Measurements from ENCODE around the gene ABHD16A.

DNA sequence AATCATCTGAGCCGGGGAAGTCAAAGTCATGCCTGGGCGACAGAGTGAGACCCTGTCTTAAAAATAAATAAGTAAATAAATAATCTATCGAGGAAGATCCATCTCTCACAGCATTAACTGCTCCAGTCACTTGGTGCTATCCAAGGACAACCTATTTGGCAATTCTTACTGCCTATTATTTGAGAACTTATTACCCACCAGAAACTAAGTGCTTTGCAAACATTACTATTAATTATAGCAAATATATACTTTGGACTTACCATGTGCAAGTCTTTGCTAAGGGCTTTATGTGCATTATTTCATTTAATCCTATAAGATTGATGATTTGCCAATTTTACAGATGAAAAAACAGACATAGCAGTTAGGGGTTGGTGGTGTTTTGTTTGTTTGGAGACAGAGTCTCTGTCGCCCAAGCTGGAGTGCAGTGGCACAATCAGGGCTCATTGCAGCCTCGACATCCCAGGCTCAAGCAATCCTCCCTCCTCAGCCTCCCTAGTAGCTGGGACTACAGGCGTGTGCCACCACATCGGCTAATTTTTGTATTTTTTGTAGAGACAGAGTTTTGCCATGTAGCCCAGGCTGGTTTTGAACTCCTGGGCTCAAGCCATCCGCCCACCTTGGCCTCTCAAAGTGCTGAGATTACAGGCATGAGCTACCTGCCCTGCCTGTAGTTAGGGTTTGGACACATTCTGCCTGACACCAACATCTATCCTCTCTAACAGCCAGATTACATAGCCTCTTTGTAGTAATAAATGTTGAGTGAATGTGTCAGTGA, 48.4 kb downstream of the ABHD16A start:
- TF ChIP-seq, protein P1, sequence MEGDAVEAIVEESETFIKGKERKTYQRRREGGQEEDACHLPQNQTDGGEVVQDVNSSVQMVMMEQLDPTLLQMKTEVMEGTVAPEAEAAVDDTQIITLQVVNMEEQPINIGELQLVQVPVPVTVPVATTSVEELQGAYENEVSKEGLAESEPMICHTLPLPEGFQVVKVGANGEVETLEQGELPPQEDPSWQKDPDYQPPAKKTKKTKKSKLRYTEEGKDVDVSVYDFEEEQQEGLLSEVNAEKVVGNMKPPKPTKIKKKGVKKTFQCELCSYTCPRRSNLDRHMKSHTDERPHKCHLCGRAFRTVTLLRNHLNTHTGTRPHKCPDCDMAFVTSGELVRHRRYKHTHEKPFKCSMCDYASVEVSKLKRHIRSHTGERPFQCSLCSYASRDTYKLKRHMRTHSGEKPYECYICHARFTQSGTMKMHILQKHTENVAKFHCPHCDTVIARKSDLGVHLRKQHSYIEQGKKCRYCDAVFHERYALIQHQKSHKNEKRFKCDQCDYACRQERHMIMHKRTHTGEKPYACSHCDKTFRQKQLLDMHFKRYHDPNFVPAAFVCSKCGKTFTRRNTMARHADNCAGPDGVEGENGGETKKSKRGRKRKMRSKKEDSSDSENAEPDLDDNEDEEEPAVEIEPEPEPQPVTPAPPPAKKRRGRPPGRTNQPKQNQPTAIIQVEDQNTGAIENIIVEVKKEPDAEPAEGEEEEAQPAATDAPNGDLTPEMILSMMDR (IDR thresholded peaks at IDR 0.05): no peak
- TF ChIP-seq, protein P2, sequence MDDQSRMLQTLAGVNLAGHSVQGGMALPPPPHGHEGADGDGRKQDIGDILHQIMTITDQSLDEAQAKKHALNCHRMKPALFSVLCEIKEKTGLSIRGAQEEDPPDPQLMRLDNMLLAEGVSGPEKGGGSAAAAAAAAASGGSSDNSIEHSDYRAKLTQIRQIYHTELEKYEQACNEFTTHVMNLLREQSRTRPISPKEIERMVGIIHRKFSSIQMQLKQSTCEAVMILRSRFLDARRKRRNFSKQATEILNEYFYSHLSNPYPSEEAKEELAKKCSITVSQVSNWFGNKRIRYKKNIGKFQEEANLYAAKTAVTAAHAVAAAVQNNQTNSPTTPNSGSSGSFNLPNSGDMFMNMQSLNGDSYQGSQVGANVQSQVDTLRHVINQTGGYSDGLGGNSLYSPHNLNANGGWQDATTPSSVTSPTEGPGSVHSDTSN (IDR thresholded peaks at IDR 0.05): no peak
- no peak for TF ChIP-seq POLR2A (IDR thresholded peaks at IDR 0.05; ENCODE audit: low read length)
- no peak for TF ChIP-seq EP300 (IDR thresholded peaks at IDR 0.05)
- TF ChIP-seq CHD2 (IDR thresholded peaks at IDR 0.05; ENCODE audit: low read length, partially characterized antibody): no peak
- no peak for TF ChIP-seq NFE2L2 (conservative IDR thresholded peaks at IDR 0.05; ENCODE audit: low read length)
- no peak for TF ChIP-seq MYC (IDR thresholded peaks at IDR 0.05; ENCODE audit: borderline replicate concordance, low read length)
- TF ChIP-seq, protein P3, sequence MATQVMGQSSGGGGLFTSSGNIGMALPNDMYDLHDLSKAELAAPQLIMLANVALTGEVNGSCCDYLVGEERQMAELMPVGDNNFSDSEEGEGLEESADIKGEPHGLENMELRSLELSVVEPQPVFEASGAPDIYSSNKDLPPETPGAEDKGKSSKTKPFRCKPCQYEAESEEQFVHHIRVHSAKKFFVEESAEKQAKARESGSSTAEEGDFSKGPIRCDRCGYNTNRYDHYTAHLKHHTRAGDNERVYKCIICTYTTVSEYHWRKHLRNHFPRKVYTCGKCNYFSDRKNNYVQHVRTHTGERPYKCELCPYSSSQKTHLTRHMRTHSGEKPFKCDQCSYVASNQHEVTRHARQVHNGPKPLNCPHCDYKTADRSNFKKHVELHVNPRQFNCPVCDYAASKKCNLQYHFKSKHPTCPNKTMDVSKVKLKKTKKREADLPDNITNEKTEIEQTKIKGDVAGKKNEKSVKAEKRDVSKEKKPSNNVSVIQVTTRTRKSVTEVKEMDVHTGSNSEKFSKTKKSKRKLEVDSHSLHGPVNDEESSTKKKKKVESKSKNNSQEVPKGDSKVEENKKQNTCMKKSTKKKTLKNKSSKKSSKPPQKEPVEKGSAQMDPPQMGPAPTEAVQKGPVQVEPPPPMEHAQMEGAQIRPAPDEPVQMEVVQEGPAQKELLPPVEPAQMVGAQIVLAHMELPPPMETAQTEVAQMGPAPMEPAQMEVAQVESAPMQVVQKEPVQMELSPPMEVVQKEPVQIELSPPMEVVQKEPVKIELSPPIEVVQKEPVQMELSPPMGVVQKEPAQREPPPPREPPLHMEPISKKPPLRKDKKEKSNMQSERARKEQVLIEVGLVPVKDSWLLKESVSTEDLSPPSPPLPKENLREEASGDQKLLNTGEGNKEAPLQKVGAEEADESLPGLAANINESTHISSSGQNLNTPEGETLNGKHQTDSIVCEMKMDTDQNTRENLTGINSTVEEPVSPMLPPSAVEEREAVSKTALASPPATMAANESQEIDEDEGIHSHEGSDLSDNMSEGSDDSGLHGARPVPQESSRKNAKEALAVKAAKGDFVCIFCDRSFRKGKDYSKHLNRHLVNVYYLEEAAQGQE (IDR thresholded peaks at IDR 0.05): no peak
- TF ChIP-seq HOXA7 (CRISPR knock-in tag; IDR thresholded peaks at IDR 0.05): no peak

All from A549 (cell line).